HAP-1 (cell line): Measurements from ENCODE around the gene C10orf67.
"Not testable (repeated sequence)": the region's sequence is repeated elsewhere in the genome, so short reads cannot be mapped to it uniquely, and the experiment has no call there.

Source experiments
- DNase-seq, 2 experiments: peaks; one replicate each; pipeline ENCODE4 v3.0.0-alpha.2; 2016 to 2020; ENCODE audit warnings: low spot score in 2 of 2
- H3K27me3 ChIP-seq: fragments of 250-450 bp; sonication (Bioruptor Pico); 2 replicates; pipeline ENCODE4 v1.5.1; 2020; ENCODE audit warnings: low read depth, mild to moderate bottlenecking, moderate library complexity
- H3K36me3 ChIP-seq: fragments of 250-450 bp; sonication (Bioruptor Pico); replicated peaks from 2 replicates; pipeline ENCODE4 v1.5.1; 2020; ENCODE audit warnings: mild to moderate bottlenecking
- H3K4me1 ChIP-seq: fragments of 250-450 bp; sonication (Bioruptor Pico); 2 replicates; pipeline ENCODE4 v1.5.1; 2020; ENCODE audit warnings: mild to moderate bottlenecking
- H3K4me3 ChIP-seq: fragments of 250-450 bp; sonication (Bioruptor Pico); 2 replicates; pipeline ENCODE4 v1.5.1; 2020; ENCODE audit warnings: mild to moderate bottlenecking, moderate library complexity
- H3K9me3 ChIP-seq: fragments of 250-450 bp; sonication (Bioruptor Pico); 2 replicates; pipeline ENCODE4 v1.5.1; 2020; ENCODE audit warnings: mild to moderate bottlenecking, moderate library complexity
- in situ Hi-C: fragments of 300-500 bp; cut with MboI; formaldehyde crosslinking; loops from 3 replicates; pipeline ENCODE4 v1.14.3; 2020; ENCODE audit warnings: low sequenced_read_pairs, inconsistent platforms, mixed read lengths

The C10orf67 gene

DNA sequence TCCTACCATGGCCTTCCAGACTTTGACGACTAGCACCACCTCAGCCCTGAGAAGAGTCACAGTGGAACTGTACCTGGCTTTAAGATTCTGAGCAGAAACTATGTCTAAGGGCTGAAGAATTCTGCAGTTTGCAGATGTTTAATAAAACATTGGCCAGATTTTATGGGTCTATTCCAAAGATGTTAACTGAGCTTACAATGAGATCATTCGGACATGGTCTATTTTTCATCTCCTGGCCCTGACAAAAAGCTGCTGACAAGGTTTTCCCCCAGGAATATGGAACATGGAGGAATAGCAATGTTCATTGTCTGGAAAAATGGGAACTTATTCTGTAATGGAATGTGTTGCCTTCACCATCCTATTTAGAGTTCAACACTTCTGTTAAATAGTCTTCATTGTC lies 86.1 kb downstream of the C10orf67 start:
- no peak for DNase-seq
- Histone ChIP-seq H3K27me3 (peaks cover 3% of the 10 kb centered on the region; the same call in 1 of the 2 replicates), H3K4me1 (no peaks in the 10 kb centered on the region), H3K9me3 (no peaks in the 10 kb centered on the region), H3K4me3 (no peak overlapping the region), H3K36me3 (no peaks in the 10 kb centered on the region)
- in situ Hi-C loops = no loop called here

DNA sequence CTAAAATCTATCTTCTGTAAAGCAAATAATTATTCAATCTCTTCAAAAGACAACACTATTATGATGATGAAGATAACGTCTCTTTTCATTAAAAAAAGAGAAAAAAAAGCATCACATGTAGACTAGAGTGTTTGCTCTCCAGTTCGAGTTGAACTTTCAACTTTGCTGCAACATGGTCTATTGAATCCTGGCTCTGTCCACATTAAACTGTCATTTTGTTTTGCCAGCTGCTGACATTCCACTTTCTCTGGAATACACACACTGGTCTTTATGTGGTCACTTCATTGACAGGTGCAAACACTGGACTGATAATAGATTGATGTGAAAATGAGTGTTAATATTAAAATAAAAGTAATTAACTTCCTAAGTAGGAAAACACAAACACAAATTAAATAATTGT lies 90.8 kb downstream of the C10orf67 start:
- Histone ChIP-seq H3K36me3 (no peaks in the 10 kb centered on the region), H3K4me1 (no peaks in the 10 kb centered on the region), H3K9me3 (no peaks in the 10 kb centered on the region), H3K4me3 (no peak overlapping the region), H3K27me3 (peaks cover 3% of the 10 kb centered on the region; the same call in 1 of the 2 replicates)
- DNase-seq = no peak
- in situ Hi-C loops = no loop called here

- H3K36me3 ChIP-seq, H3K27me3 ChIP-seq, in situ Hi-C loops, H3K4me3 ChIP-seq, DNase-seq, H3K4me1 ChIP-seq, H3K9me3 ChIP-seq: not testable (repeated sequence)
Measured at GRCh38 chr10:23252859-23253258, 91.7 kb downstream of the C10orf67 start.

DNA sequence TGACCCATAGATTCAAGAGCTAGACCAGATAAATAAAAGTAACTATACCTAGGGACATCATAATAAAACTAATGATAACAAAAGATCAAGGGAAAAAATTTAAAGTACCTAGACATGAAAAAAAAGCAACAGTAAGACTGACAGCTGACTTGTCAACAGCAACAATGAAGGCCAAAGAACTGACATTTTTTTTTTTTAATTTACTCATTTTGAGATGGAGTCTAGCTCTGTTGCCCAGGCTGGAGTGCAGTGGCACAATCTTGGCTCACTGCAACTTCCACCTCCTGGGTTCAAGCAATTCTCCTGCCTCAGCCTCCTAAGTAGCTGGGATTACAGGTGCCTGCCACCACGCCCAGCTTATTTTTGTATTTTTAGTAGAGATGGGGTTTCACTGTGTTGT lies 102.8 kb downstream of the C10orf67 start:
- H3K4me3 ChIP-seq, H3K9me3 ChIP-seq, in situ Hi-C loops, H3K36me3 ChIP-seq, H3K27me3 ChIP-seq, DNase-seq, H3K4me1 ChIP-seq: not testable (repeated sequence)

- Histone ChIP-seq H3K4me3 (no peak overlapping the region), H3K36me3 (no peaks in the 10 kb centered on the region), H3K27me3 (no peaks in the 10 kb centered on the region), H3K4me1 (no peaks in the 10 kb centered on the region), H3K9me3 (no peaks in the 10 kb centered on the region)
- in situ Hi-C loops = no loop called here
- no peak for DNase-seq
Measured at GRCh38 chr10:23238015-23238414, 106.6 kb downstream of the C10orf67 start.

GRCh38 chr10:23230582-23230981 lies 114.0 kb downstream of the C10orf67 start:
- no peaks in the 10 kb centered on the region for H3K9me3 ChIP-seq
- H3K4me1 ChIP-seq = no peaks in the 10 kb centered on the region
- H3K4me3 ChIP-seq = no peak overlapping the region
- no peaks in the 10 kb centered on the region for H3K36me3 ChIP-seq
- in situ Hi-C loops = no loop called here
- 0 out of 2 replicates have a peak, but pooled peaks cover 2% of the 10 kb centered on the region for H3K27me3 ChIP-seq
- no peak for DNase-seq

DNA sequence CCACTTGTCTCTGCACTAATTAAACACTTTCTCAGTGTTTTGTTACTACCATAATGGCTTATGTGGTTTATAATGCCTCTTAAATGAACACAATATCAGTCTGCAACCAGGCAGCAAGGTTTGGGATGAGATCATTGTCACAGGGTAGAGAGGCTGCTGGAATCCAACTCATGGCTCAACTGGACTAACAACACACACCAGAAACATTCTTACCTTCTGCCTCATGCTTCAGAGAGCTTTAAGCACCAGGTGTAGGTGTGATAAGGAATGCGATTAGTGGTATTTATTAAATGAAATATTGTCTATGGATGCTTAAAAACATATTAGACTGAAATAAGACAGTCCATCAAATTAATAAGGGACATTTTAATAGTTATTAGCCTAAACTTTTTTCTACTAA lies 127.1 kb downstream of the C10orf67 start:
- H3K4me1 ChIP-seq = no peaks in the 10 kb centered on the region
- H3K36me3 ChIP-seq = no peaks in the 10 kb centered on the region
- H3K4me3 ChIP-seq = no peak overlapping the region
- in situ Hi-C loops = no loop called here
- H3K9me3 ChIP-seq = no peaks in the 10 kb centered on the region
- no peak for DNase-seq
- peaks cover 18% of the 10 kb centered on the region for H3K27me3 ChIP-seq

- in situ Hi-C loops = no loop called here
- no peaks in the 10 kb centered on the region; the same call in 1 of the 2 replicates for H3K4me1 ChIP-seq
- peaks cover 15% of the 10 kb centered on the region for H3K27me3 ChIP-seq
- DNase-seq = no peak
- H3K36me3 ChIP-seq = no peaks in the 10 kb centered on the region
- no peak overlapping the region for H3K4me3 ChIP-seq
- no peaks in the 10 kb centered on the region for H3K9me3 ChIP-seq
Measured at GRCh38 chr10:23205972-23206642, 138.5 kb downstream of the C10orf67 start.

- no peaks in the 10 kb centered on the region for H3K36me3 ChIP-seq
- no peaks in the 10 kb centered on the region for H3K9me3 ChIP-seq
- in situ Hi-C loops = no loop called here
- no peaks in the 10 kb centered on the region; the same call in 1 of the 2 replicates for H3K4me1 ChIP-seq
- peaks cover 29% of the 10 kb centered on the region for H3K27me3 ChIP-seq
- DNase-seq = peak in 1 of 2 experiments; percentile 35
- no peak overlapping the region for H3K4me3 ChIP-seq
Measured at GRCh38 chr10:23204773-23205172, 139.8 kb downstream of the C10orf67 start.

DNA sequence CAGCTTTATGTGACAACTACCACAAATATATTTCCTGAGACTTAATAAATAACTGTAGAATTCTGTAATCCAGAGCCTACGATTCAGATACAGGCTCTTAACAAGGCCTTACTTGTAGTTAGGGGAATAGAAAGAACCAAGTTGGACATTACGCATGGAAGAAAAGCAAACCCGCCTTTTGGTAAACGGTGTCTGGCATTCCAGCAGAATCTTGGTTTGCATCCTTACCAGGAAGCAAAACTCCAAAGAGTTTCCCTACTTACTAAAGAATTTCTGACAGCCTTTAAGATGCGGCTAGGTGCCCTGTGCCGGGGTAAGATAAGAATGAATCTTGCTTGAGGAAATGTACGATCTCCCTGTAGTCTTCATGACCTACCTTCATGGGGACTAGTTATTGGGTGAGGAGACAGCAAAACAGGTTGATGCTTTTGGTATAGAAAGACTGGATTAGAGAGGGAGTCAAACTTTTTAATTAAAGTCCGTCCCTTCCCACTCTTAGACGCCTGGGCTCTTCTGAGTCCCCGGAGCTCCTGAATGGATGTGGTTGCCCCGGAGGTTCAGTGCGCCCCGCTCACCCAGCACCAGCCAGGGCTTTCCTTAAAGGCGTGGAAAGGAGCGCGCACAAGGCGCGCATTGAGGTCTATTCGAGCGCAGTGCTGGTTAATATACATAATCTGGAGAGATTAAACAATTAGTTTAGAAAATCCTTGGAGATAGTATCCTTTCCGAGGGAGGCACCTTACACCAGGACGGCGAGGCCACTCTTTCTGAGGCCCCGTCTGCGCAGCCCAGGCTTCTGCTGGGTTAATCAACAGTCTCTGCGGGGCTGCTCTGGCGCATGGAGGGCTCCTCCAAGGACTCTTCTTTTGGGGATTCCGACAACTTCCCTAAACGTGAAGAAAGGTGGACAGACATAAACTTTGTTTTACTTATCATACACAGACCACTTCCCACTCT lies 140.9 kb downstream of the C10orf67 start:
- Histone ChIP-seq H3K4me1 (no peaks in the 10 kb centered on the region; the same call in 1 of the 2 replicates), H3K27me3 (peaks cover 34% of the 10 kb centered on the region), H3K9me3 (no peaks in the 10 kb centered on the region), H3K4me3 (no peak overlapping the region), H3K36me3 (no peaks in the 10 kb centered on the region)
- in situ Hi-C loops = no loop called here
- DNase-seq = no peak

- no peak overlapping the region for H3K4me3 ChIP-seq
- no peaks in the 10 kb centered on the region for H3K9me3 ChIP-seq
- no peaks in the 10 kb centered on the region for H3K36me3 ChIP-seq
- in situ Hi-C loops = no loop called here
- H3K27me3 ChIP-seq = peaks cover 34% of the 10 kb centered on the region
- no peaks in the 10 kb centered on the region; the same call in 1 of the 2 replicates for H3K4me1 ChIP-seq
- no peak for DNase-seq
Measured at GRCh38 chr10:23202779-23203178, 141.8 kb downstream of the C10orf67 start.

DNA sequence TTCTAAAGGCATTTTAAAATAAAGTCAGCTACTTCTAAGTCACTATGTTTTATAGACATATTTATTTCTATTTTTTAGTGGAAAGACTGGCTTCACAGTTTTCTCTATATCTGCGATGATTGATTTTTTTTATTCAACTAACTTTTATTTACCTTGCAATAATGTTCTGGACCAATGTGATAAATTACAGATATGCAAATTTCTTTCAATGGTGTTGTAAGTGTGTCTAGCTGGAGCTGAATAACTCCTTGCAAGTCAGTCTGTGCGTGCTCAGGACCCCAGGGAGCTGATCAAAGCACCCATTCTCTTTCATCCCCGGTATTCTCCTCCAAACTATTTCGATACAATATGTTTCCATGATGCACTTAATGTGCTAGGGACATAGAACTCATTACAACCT lies 142.8 kb downstream of the C10orf67 start:
- Histone ChIP-seq H3K9me3 (no peaks in the 10 kb centered on the region), H3K36me3 (no peaks in the 10 kb centered on the region), H3K4me1 (no peaks in the 10 kb centered on the region; the same call in 1 of the 2 replicates), H3K4me3 (no peak overlapping the region), H3K27me3 (peaks cover 36% of the 10 kb centered on the region)
- DNase-seq = no peak
- in situ Hi-C loops = no loop called here

GRCh38 chr10:23200997-23201652 lies 143.5 kb downstream of the C10orf67 start:
- H3K36me3 ChIP-seq = no peaks in the 10 kb centered on the region
- H3K4me3 ChIP-seq = no peak overlapping the region
- no peaks in the 10 kb centered on the region; the same call in 1 of the 2 replicates for H3K4me1 ChIP-seq
- DNase-seq = no peak
- in situ Hi-C loops = no loop called here
- no peaks in the 10 kb centered on the region for H3K9me3 ChIP-seq
- peaks cover 36% of the 10 kb centered on the region for H3K27me3 ChIP-seq
